ENCODE data around the gene RPTOR. TPM values are rescaled to one million over a fixed set of nuclear protein-coding genes. Genes with fewer than 3 reads are reported as not detected.

RPTOR gene
- total RNA-seq, 4 donors from 2014 or later = 47.6 to 56.9 (median 55.4) TPM

DNA sequence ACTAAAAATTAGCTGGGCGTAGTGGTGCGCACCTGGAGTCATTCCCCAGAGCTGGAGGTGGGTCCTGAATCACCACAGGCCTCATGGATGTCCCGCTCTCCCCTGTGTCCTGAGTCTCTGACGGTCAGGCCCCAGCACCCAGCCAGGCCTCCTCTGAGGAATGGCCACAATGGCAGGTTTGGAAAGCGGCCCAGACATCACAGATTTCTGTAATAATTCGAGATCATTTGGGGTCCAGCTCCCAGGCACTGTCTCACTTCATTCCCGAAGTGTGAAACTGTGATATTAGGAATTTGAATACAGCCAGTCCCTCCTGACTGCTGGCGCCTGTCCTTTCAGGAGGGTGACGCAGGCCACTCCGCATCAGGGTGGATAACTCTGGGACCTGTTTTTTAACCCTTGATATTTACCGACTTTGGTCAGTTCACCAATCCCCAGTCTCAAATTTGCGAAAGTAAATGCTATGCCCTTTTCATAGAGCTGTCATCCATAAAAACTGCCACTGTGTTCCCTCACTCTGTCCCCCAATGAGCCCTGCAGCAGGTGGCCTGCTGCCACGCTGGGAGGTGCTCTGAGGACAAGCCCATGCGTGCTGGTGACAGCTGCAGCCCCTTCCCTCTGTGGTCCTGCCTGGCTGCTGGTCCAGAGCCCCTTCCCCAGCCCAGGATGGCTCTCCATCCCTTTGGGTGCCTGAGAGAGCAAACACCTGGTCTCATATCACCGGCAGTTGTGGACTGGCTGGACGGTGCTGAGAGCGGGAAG, 28.3 kb upstream of the RPTOR start:
- H3K27me3 ChIP-seq = peaks cover 0 to 8% (median 0%) of the 10 kb centered on the region in 3 donors
- ATAC-seq (no peak), DNase-seq (no peak)
- in situ Hi-C loops (cut with MboI; ENCODE audit: low sequenced_read_pairs in 4 of 4) (no loop called here), intact Hi-C loops (cut with DNase I; ENCODE audit: low total_unique reads) (no loop called here)
- H3K4me3 ChIP-seq = no peak overlapping the region
- H3K27ac ChIP-seq = no peak overlapping the region
- no peaks in the 10 kb centered on the region for H3K4me1 ChIP-seq
- H3K36me3 ChIP-seq = no peaks in the 10 kb centered on the region
- H3K9me3 ChIP-seq = no peaks in the 10 kb centered on the region
- no peak for TF ChIP-seq POLR2A (IDR thresholded peaks at IDR 0.05)
- TF ChIP-seq, protein P1, sequence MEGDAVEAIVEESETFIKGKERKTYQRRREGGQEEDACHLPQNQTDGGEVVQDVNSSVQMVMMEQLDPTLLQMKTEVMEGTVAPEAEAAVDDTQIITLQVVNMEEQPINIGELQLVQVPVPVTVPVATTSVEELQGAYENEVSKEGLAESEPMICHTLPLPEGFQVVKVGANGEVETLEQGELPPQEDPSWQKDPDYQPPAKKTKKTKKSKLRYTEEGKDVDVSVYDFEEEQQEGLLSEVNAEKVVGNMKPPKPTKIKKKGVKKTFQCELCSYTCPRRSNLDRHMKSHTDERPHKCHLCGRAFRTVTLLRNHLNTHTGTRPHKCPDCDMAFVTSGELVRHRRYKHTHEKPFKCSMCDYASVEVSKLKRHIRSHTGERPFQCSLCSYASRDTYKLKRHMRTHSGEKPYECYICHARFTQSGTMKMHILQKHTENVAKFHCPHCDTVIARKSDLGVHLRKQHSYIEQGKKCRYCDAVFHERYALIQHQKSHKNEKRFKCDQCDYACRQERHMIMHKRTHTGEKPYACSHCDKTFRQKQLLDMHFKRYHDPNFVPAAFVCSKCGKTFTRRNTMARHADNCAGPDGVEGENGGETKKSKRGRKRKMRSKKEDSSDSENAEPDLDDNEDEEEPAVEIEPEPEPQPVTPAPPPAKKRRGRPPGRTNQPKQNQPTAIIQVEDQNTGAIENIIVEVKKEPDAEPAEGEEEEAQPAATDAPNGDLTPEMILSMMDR (IDR thresholded peaks at IDR 0.05 in 4 of 5, conservative IDR thresholded peaks at IDR 0.05 in 1 of 5) = no peak

DNA sequence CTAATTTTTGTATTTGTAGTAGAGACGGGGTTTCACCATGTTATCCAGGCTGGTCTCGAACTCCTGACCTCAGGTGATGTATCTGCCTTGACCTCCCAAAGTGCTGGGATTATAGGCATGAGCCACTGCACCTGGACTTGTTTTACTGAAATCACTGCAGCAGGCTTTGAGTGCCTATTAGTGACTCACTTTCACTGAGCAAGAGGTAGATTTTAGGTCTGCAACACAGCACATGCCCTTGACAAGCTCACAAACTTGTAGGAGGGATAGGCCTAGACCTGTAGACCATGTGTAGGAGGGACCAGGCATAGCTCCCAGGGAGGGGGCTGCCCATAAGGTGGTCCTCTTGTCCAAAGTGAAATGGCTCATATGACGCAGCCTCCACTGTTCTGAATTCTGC, 27.0 kb upstream of the RPTOR start:
- no peaks in the 10 kb centered on the region for H3K4me1 ChIP-seq
- TF ChIP-seq, protein P1 (IDR thresholded peaks at IDR 0.05 in 4 of 5, conservative IDR thresholded peaks at IDR 0.05 in 1 of 5) = no peak
- TF ChIP-seq POLR2A (IDR thresholded peaks at IDR 0.05) = no peak
- DNase-seq (no peak), ATAC-seq (no peak)
- H3K27me3 ChIP-seq = no peaks in the 10 kb centered on the region
- intact Hi-C loops (cut with DNase I; ENCODE audit: low total_unique reads) (no loop called here), in situ Hi-C loops (cut with MboI; ENCODE audit: low sequenced_read_pairs in 4 of 4) (no loop called here)
- H3K27ac ChIP-seq = no peak overlapping the region
- H3K9me3 ChIP-seq = no peaks in the 10 kb centered on the region
- H3K36me3 ChIP-seq = no peaks in the 10 kb centered on the region
- no peak overlapping the region for H3K4me3 ChIP-seq

DNA sequence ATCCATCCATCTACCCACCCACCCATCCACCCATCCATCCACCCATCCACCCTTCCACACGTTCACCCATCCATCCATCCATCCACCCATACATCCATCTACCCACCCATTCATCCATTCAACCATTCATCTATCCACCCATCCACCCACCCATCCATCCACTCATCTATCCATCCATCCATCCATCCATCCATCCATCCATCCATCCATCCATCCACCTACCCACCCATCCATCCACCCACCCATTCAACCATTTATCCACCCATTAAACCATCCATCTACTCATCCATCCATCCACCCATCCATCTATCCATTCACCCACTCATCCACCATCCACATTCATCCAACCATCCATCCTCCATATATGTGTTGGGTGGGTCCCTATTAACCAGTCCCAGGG, 26.2 kb upstream of the RPTOR start:
- in situ Hi-C loops (cut with MboI; ENCODE audit: low sequenced_read_pairs in 4 of 4) (no loop called here), intact Hi-C loops (cut with DNase I; ENCODE audit: low total_unique reads) (no loop called here)
- Histone ChIP-seq H3K27me3 (no peaks in the 10 kb centered on the region), H3K9me3 (no peaks in the 10 kb centered on the region), H3K36me3 (no peaks in the 10 kb centered on the region), H3K4me1 (no peaks in the 10 kb centered on the region), H3K4me3 (no peak overlapping the region), H3K27ac (no peak overlapping the region)
- ATAC-seq = no peak
- TF ChIP-seq, protein P1 (IDR thresholded peaks at IDR 0.05 in 4 of 5, conservative IDR thresholded peaks at IDR 0.05 in 1 of 5) = no peak
- no peak for TF ChIP-seq POLR2A (IDR thresholded peaks at IDR 0.05)
- no peak for DNase-seq

DNA sequence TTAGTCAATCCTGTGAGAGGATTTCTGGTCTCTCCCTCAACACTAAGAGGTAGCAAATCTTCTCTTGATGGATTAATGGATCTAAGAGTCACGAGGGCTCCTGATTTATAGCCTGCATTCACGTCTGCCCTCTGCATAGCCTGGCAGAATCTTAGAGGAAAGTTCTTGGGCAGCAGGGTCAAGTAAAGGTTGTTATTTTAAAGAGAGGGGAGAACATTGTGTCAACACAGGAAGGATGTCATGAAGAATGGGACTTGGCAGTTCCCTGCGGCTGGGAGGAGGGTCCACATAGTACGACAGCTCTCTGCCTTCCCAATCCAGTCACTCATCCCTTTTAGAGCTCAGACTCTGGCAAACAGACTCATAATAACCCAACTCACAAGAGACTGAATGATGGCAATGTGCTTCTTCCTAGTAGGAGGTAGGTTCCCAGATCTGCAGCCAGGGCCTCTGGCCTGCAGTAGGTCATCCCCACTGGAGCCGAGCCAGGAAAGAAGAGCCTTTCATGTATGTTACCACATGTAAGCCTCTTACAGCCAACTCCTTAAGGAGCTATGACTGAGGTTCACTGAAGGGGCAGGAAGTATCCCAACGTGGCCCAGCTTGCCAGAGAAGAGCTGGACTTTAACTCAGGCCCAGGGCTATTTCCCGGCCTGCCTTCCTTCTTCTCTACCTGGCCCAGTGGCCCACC, 25.4 kb upstream of the RPTOR start:
- Histone ChIP-seq H3K36me3 (no peaks in the 10 kb centered on the region), H3K27me3 (no peaks in the 10 kb centered on the region), H3K4me3 (no peak overlapping the region), H3K27ac (no peak overlapping the region), H3K4me1 (no peaks in the 10 kb centered on the region), H3K9me3 (no peaks in the 10 kb centered on the region)
- no peak for TF ChIP-seq POLR2A (IDR thresholded peaks at IDR 0.05)
- TF ChIP-seq, protein P1 (IDR thresholded peaks at IDR 0.05 in 4 of 5, conservative IDR thresholded peaks at IDR 0.05 in 1 of 5) = no peak
- ATAC-seq (no peak), DNase-seq (no peak)
- in situ Hi-C loops (cut with MboI; ENCODE audit: low sequenced_read_pairs in 4 of 4) = no loop called here
- intact Hi-C loops (cut with DNase I; ENCODE audit: low total_unique reads) = no loop called here

Measured in gastrocnemius medialis (tissue), 4 donors.